IMR-90 (cell line): ENCODE measurements around the gene TBC1D16.

Experiments used
- CEBPB ChIP-seq: IDR thresholded peaks from 2 replicates; pipeline ENCODE4 v1.6.1; 2012; ENCODE audit warnings: low read depth, low read length, improper control_type of control experiment
- CTCF ChIP-seq: conservative IDR thresholded peaks from 2 replicates; pipeline ENCODE4 v1.5.1; 2012; ENCODE audit warnings: mild to moderate bottlenecking, low read depth, low read length, improper control_type of control experiment
- ELK1 ChIP-seq: fragments of 150-350 bp; IDR thresholded peaks from 2 replicates; pipeline ENCODE4 v1.6.1; 2016; ENCODE audit warnings: low read depth, mild to moderate bottlenecking, low read length, moderate library complexity, borderline replicate concordance
- FOS ChIP-seq: fragments of 150-350 bp; IDR thresholded peaks from 2 replicates; pipeline ENCODE4 v1.6.1; 2016; ENCODE audit warnings: low read depth, low read length
- MAFK ChIP-seq: IDR thresholded peaks from 2 replicates; pipeline ENCODE4 v1.6.1; 2012; ENCODE audit warnings: low read depth, low read length, improper control_type of control experiment
- MAZ ChIP-seq: IDR thresholded peaks from 2 replicates; pipeline ENCODE4 v1.6.1; 2012; ENCODE audit warnings: low read depth, mild to moderate bottlenecking, low read length, improper control_type of control experiment, moderate library complexity, borderline replicate concordance
- MXI1 ChIP-seq: IDR thresholded peaks from 2 replicates; pipeline ENCODE4 v1.6.1; 2012; ENCODE audit warnings: low read depth, mild to moderate bottlenecking, low read length, moderate library complexity, borderline replicate concordance
- POLR2A ChIP-seq: IDR thresholded peaks from 2 replicates; pipeline ENCODE4 v1.6.1; 2012; ENCODE audit warnings: mild to moderate bottlenecking, low read depth, low read length
- RAD21 ChIP-seq: IDR thresholded peaks from 2 replicates; pipeline ENCODE4 v1.6.1; 2012; ENCODE audit warnings: low read length, improper control_type of control experiment
- RCOR1 ChIP-seq: IDR thresholded peaks from 2 replicates; pipeline ENCODE4 v1.6.1; 2012; ENCODE audit warnings: mild to moderate bottlenecking, low read length, improper control_type of control experiment; ENCODE audit not compliant: insufficient replicate concordance
- RFX5 ChIP-seq: IDR thresholded peaks from 2 replicates; pipeline ENCODE4 v1.8.0; 2012; ENCODE audit warnings: low read depth, mild to moderate bottlenecking, low read length, moderate library complexity
- USF2 ChIP-seq: fragments of 150-350 bp; IDR thresholded peaks from 2 replicates; pipeline ENCODE4 v1.6.1; 2017; ENCODE audit warnings: mild to moderate bottlenecking, antibody characterized with exemption, low read length, low read depth

GRCh38 chr17:79954281-79955166, 81.1 kb downstream of the TBC1D16 start:
- no peak for TF ChIP-seq CTCF
- TF ChIP-seq POLR2A = no peak
- no peak for TF ChIP-seq FOS
- no peak for TF ChIP-seq CEBPB
- no peak for TF ChIP-seq USF2
- no peak for TF ChIP-seq MXI1
- no peak for TF ChIP-seq MAZ
- TF ChIP-seq RCOR1 = no peak
- no peak for TF ChIP-seq MAFK
- TF ChIP-seq RFX5 = no peak
- TF ChIP-seq RAD21 = no peak
- TF ChIP-seq ELK1 = no peak
